ENCODE measurements around the gene CDC42BPA. TPM values are rescaled to one million over a fixed set of nuclear protein-coding genes. Genes with fewer than 3 reads are reported as not detected.
"Not testable (repeated sequence)": the region's sequence is repeated elsewhere in the genome, so short reads cannot be mapped to it uniquely, and the experiment has no call there.

The CDC42BPA gene
- total and polyA plus RNA-seq, 9 of the 15 experiments (the other 6 are each of a cell fraction or from before 2014, with no cell fraction given): 8.0 to 77.5 (median 52.1) TPM

- peak; percentile 57; the same call in 1 of the 2 replicates for TF ChIP-seq SMARCA4 (IDR thresholded peaks at IDR 0.05)
- 0 out of 2 replicates have a peak, but pooled peaks have one; percentile 6 for TF ChIP-seq CEBPB (tag; IDR thresholded peaks at IDR 0.05)
- no peak for TF ChIP-seq ELK1 (CRISPR knock-in tag; IDR thresholded peaks at IDR 0.05)
- no peak for TF ChIP-seq MCM3 (IDR thresholded peaks at IDR 0.05)
- TF ChIP-seq ZNF311 (CRISPR knock-in tag; IDR thresholded peaks at IDR 0.05): 0 out of 2 replicates have a peak, but pooled peaks have one; percentile 3
- TF ChIP-seq TOE1 (IDR thresholded peaks at IDR 0.05; ENCODE audit: borderline replicate concordance): no peak
- no peak for TF ChIP-seq TOE1 (CRISPR knock-in tag; IDR thresholded peaks at IDR 0.05; ENCODE audit: borderline replicate concordance, low read depth)
- TF ChIP-seq TCF3 (CRISPR knock-in tag; IDR thresholded peaks at IDR 0.05): peak; percentile 71
- TF ChIP-seq GATA2 (CRISPR knock-in tag; IDR thresholded peaks at IDR 0.05): no peak
Observed at GRCh38 chr1:227134686-227135314, 183.5 kb downstream of the CDC42BPA start (continued).

DNA sequence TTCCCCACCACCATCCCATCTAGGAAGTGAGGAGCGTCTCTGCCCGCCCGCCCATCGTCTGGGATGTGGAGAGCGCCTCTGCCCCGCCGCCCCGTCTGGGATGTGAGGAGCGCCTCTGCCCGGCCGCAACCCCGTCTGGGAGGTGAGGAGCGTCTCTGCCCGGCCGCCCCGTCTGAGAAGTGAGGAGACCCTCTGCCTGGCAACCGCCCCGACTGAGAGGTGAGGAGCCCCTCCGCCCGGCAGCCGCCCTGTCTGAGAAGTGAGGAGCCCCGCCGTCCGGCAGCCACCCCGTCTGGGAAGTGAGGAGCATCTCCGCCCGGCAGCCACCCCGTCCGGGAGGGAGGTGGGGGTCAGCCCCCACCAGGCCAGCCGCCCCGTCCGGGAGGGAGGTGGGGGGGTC, 185.6 kb downstream of the CDC42BPA start:
- in situ Hi-C loops (cut with MboI); H4K20me1 ChIP-seq (replicated peaks; ENCODE audit: control insufficient read depth, insufficient read depth, low read length); H3K9ac ChIP-seq (ENCODE audit: insufficient read depth in 1 of 2, low read depth in 2 of 2, low read length in 2 of 2); FAIRE-seq; POLR2A ChIA-PET; H2AFZ ChIP-seq (ENCODE audit: low read depth, low read length); H3K9me1 ChIP-seq (ENCODE audit: control insufficient read depth, insufficient read depth, low read length); DNase-seq (ENCODE audit: extremely low read depth in 1 of 4, low spot score in 3 of 4); H3K4me3 ChIP-seq; BruUV-seq (replicated peaks); CTCF ChIA-PET (ENCODE audit: low intra/inter-chr PET ratio); ATAC-seq; H3K27ac ChIP-seq (ENCODE audit: extremely low read depth, low read depth, low read length); H3K27me3 ChIP-seq (ENCODE audit: control insufficient read depth in 2 of 2, insufficient read depth in 2 of 2, low read length in 2 of 2); H3K4me2 ChIP-seq (ENCODE audit: insufficient read depth, low read length); H3K79me2 ChIP-seq (ENCODE audit: control insufficient read depth, insufficient read depth, low read length); H3K4me1 ChIP-seq (replicated peaks in 1 of 2; ENCODE audit: control insufficient read depth in 2 of 2, insufficient read depth in 2 of 2, low read length in 2 of 2); H3K9me3 ChIP-seq (replicated peaks; ENCODE audit: control insufficient read depth, insufficient read depth, low read depth, low read length): not testable (repeated sequence)
- H3K36me3 ChIP-seq (ENCODE audit: control insufficient read depth, insufficient read depth, low read length): peaks cover 57% of the 10 kb centered on the region
- WGBS (ENCODE audit: insufficient coverage, low coverage, missing lambda C conversion rate): 89% methylated on average over 5 of the region's 32 CpGs
- intact Hi-C loops (cut with micrococcal nuclease): loop anchor here (10.0 kb wide), 1 partner anchor 182 kb away; the partner anchor contains the start of gene CDC42BPA
